DOHH2 (cell line): ENCODE measurements around the gene ATP6V1G3.

Experiments
- EZH2phosphoT487 ChIP-seq: fragments of 200-600 bp; sonication (generic); IDR thresholded peaks from 2 replicates; pipeline ENCODE4 v1.6.1; 2017; ENCODE audit warnings: borderline replicate concordance, mild to moderate bottlenecking, antibody characterized with exemption, low read length, moderate library complexity, mixed read lengths
- TF ChIP-seq, protein P1 (sequence below): fragments of 200-600 bp; sonication (generic); IDR thresholded peaks from one replicate; pipeline ENCODE4 v1.5.1; 2014; ENCODE audit warnings: antibody characterized with exemption, mild to moderate bottlenecking, low read depth, low read length; ENCODE audit not compliant: poor library complexity, severe bottlenecking

DNA sequence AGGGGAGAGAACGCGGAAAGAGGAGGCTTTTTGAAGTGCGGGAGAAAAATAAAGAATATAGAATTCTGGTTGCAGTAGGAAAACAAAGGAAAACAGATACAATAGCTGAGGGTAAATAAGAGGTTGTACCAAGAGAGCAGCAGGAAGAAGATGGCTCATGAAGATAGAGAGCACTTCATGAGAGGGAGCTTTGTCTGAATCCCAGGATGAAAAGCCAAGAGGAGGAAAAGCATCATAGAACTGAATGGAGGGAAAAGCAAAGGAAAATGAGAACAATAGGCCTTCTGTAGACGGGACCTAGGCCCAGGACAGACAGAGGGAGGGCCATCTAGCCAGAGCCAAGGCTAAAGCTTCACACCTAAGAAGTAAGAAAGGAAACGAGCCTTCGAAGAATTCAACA lies 49.5 kb downstream of the ATP6V1G3 start:
- TF ChIP-seq, protein P1, sequence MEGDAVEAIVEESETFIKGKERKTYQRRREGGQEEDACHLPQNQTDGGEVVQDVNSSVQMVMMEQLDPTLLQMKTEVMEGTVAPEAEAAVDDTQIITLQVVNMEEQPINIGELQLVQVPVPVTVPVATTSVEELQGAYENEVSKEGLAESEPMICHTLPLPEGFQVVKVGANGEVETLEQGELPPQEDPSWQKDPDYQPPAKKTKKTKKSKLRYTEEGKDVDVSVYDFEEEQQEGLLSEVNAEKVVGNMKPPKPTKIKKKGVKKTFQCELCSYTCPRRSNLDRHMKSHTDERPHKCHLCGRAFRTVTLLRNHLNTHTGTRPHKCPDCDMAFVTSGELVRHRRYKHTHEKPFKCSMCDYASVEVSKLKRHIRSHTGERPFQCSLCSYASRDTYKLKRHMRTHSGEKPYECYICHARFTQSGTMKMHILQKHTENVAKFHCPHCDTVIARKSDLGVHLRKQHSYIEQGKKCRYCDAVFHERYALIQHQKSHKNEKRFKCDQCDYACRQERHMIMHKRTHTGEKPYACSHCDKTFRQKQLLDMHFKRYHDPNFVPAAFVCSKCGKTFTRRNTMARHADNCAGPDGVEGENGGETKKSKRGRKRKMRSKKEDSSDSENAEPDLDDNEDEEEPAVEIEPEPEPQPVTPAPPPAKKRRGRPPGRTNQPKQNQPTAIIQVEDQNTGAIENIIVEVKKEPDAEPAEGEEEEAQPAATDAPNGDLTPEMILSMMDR: no peak
- TF ChIP-seq EZH2phosphoT487: no peak
